Keratinocyte (primary cell): Measurements from ENCODE around the gene PCBD2.

ENCODE experiments used
- EZH2 ChIP-seq: IDR thresholded peaks from one replicate; pipeline ENCODE4 v1.6.1; 2012; ENCODE audit warnings: inconsistent platforms, mild to moderate bottlenecking, low read length, moderate library complexity
- TF ChIP-seq, protein P1 (sequence below), 3 experiments: IDR thresholded peaks in 1 of 3; conservative IDR thresholded peaks in 1 of 3; optimal IDR thresholded peaks in 1 of 3; 2 replicates in 2 of 3; 3 replicates in 1 of 3; pipeline versions ENCODE3 to v1.5.1; 2011; ENCODE audit warnings: low read length in 3 of 3, mild to moderate bottlenecking in 3 of 3, moderate library complexity in 2 of 3, control low read depth in 1 of 3, inconsistent platforms in 1 of 3; ENCODE audit not compliant: insufficient read depth in 2 of 3; ENCODE audit errors: extremely low read depth in 1 of 3

DNA sequence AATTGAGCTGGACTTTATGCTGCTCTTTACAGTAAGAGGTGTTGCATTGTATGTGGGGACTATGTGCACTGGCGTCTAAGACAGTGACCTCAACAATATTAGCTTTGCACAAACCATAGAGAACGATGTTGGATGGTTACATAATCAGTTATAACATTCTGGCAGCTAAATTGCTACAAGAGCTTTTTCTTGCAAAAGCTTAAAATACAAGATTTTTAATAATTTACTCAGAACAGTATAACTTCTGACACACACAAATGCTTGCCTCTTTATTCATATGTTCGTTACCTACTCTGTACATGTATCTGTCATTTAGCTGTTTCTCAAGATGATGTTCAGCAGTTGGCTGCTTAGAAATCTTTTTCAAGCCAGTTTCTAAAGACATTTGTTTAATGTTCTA is 47.5 kb upstream of the PCBD2 start:
- TF ChIP-seq EZH2 = no peak
- TF ChIP-seq, protein P1, sequence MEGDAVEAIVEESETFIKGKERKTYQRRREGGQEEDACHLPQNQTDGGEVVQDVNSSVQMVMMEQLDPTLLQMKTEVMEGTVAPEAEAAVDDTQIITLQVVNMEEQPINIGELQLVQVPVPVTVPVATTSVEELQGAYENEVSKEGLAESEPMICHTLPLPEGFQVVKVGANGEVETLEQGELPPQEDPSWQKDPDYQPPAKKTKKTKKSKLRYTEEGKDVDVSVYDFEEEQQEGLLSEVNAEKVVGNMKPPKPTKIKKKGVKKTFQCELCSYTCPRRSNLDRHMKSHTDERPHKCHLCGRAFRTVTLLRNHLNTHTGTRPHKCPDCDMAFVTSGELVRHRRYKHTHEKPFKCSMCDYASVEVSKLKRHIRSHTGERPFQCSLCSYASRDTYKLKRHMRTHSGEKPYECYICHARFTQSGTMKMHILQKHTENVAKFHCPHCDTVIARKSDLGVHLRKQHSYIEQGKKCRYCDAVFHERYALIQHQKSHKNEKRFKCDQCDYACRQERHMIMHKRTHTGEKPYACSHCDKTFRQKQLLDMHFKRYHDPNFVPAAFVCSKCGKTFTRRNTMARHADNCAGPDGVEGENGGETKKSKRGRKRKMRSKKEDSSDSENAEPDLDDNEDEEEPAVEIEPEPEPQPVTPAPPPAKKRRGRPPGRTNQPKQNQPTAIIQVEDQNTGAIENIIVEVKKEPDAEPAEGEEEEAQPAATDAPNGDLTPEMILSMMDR (optimal IDR thresholded peaks at IDR 0.05 in 1 of 3, IDR thresholded peaks at IDR 0.05 in 1 of 3, conservative IDR thresholded peaks at IDR 0.05 in 1 of 3; ENCODE audit: extremely low read depth in 1 of 3, insufficient read depth in 2 of 3, low read length in 3 of 3) = no peak
